HG03039 (cell line): ENCODE data around the gene HAUS5.

Experiments used
- ATAC-seq: cut with Tn5 transposase; IDR thresholded peaks from one replicate; pipeline ENCODE4 v1.9.1; 2021; ENCODE audit warnings: mild to moderate bottlenecking, moderate library complexity; ENCODE audit not compliant: unreplicated experiment

Gene HAUS5

GRCh38 chr19:35607661-35608060 lies 4.9 kb upstream of the HAUS5 start:
- ATAC-seq, result no peak

DNA sequence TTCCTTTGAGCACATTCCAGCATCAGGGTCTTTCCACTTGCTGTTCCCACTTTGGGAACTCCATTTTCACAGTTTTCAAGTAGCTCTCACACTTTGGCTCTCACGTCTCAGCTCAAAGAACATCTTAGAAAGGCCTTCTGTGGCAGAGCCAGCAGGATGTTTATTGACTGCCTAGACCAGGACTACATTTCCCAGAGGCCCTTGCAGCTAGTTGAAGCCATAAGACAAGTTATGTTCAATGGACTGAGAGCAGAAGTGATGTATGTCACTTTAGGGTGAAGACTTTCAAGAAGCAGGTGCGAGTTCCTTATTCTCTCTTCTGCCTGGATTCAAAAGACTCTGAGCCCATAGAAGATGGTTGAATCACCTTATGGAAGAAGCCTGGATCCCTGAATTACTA lies 4.3 kb upstream of the HAUS5 start:
- no peak for ATAC-seq

DNA sequence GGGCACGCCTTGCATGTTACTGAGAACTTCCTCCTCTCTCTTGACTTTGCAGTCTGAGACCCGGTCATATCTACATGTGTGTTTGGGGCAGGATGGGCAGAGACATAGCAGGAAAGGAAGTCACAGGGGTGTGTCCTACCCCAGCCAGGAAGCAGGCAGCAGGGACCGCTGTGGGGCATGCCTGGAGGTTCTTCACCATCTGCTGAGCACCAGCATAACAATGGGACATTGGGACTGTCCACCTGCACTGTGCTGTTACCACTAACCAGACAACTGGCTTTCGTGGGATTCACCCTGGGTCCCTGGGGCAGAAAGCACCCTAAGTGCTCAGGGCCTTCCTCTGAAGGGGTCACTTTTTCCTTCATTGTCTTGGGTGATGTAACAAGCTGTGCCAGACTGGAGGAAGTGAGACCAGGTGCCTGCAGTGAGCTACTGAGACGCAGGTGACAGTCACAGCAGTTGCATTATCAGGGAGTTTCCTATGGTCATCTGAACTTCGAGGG lies 2.6 kb upstream of the HAUS5 start:
- ATAC-seq, result no peak

DNA sequence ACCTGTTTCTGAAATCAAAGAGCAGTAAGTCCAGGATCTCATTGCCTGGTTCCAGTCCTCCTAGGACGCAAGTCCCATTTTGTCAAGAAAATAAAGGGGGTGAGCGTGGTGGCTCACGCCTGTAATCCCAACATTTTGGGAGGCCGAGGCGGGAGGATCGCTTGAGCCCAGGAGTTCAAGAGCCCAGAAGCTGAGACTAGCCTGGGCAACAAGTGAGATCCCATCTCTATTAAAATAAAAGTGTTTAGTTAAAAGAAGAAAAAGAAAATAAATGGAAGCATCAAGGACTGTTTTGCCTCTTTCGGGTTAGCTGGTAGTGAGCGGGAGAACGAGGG lies 344 bp upstream of the HAUS5 start:
- no peak for ATAC-seq

- ATAC-seq, result no peak
Observed at GRCh38 chr19:35613574-35613973, 1.0 kb downstream of the HAUS5 start.

DNA sequence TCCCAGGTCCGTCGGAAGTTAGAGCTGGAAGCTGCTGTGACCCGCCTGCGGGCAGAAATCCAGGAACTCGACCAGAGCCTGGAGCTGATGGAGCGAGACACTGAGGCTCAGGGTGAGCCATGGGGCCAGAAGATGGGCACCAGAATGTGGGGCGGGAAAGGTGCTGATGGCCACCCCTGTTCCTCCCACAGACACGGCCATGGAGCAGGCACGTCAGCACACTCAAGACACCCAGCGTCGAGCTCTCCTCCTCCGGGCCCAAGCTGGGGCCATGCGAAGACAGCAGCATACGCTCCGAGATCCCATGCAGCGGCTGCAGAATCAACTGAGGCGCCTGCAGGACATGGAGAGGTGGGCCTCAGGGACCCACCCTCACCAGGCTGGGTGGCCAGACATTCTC lies 2.5 kb downstream of the HAUS5 start:
- no peak for ATAC-seq

DNA sequence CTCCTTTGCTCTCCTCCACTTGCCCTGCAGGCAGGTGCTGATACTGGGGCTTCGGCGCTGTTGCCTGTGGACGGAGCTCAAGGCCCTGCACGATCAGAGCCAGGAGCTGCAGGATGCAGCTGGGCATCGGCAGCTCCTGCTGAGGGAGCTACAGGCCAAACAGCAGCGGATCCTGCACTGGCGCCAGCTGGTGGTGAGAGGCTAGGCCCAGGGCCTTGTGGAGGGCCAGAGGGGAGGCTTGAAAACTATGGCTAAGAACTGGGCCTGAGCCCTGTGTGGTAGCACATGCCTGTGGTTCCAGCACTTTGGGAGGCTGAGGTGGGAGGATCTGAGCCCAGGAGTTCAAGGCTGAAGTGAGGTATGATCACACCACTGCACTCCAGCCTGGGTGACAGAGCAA lies 6.3 kb downstream of the HAUS5 start:
- no peak for ATAC-seq

DNA sequence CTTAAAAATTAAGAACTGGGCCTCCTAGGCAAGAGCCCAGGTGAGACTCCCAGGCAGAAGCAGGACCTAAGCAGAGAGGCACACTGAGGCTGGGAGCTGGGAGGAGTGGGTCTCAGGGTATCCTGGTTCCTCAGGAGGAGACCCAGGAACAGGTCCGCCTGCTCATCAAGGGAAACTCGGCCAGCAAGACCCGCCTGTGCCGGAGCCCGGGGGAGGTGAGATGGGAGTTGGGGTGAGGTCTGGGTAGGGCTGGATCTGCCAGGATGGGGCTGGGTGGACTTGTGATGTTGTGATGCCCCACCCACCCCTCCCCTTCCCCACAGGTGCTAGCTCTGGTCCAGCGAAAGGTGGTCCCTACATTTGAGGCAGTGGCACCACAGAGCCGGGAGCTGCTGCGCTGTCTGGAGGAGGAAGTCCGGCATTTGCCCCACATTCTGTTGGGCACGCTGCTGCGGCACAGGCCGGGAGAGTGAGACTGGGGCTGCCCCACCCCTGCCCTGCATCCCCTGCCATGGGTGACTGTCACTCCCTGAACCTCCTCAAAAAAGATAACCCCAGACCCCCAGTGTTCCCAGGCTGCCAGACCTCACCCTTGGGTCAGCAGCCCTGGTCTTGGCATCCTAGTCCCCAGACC lies 6.9 kb downstream of the HAUS5 start:
- no peak for ATAC-seq

- ATAC-seq, result no peak
Observed at GRCh38 chr19:35620001-35620400, 7.5 kb downstream of the HAUS5 start.

GRCh38 chr19:35621708-35622107 lies 9.2 kb downstream of the HAUS5 start:
- ATAC-seq, result no peak

DNA sequence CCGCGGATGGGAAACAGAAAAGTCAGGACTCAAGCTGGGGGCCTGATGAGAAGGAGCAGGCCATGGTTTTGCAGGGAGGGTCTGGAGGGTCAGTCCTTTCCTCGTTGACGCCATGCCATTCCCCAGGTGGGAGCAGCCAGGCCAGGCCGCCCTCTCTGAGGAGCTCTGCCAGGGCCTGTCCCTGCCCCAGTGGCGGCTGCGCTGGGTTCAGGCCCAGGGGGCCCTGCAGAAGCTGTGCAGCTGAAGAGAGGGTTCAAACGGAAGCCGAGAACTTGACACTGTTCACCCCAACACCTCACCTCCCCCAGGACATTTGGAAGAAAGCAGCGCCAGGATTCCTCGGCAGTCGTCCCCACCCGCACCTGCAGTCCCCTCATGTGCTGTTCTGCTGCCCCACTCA lies 10.2 kb downstream of the HAUS5 start:
- no peak for ATAC-seq

DNA sequence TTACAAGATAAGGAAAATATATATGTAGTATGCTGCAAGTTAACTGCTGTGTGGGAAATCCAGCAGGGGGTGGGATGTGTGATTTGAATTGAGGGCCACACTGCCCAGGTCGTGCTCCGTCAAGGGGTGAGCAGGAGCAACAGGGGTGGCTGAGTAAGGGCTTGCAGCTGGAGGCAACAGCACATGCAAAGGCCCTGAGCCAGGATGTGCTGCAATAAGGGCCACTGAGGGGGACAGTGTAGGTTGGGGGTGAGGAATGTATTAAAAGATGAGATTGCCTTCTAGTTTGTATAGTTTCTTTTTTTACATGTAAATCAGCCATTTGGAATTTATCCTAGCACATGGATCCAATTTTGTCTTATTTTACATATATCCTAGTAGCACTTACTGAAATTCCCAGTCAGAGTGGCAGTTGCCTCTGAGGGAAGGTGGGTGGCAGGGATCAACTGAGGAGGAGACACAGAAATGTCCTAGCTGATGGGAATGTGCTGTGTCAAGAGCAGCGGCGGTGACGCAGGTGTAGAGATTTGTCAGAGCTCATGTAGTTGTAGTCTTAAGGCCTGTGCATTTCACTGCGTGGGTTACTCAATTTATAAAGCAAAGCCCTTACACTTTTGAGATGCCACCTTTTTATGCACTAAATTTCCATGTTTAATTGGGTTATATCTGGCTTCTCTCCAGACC lies 10.9 kb downstream of the HAUS5 start:
- no peak for ATAC-seq

- no peak for ATAC-seq
Observed at GRCh38 chr19:35628264-35628564, 15.7 kb downstream of the HAUS5 start.

GRCh38 chr19:35628565-35629331 lies 16.2 kb downstream of the HAUS5 start, which contains the start of gene RBM42:
Gene RBM42, plus strand, starts transcription at chr19:35629036. Its CDS starts 118 bp downstream, at chr19:35629154.
- peak; percentile 92 for ATAC-seq

DNA sequence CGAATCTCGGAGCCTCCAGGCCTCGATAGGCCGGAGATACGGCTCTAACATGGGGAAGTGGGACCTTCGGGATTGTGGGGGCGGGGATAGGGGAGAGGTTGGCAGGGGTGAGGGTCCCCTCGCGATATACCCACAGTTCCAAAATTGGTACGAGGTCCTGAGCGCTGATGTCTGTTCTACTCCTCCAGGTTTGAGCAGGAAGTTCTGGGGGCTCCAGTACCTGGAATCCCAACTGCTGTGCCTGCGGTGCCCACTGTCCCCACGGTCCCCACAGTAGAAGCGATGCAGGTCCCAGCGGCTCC lies 16.7 kb downstream of the HAUS5 start:
- no peak for ATAC-seq

GRCh38 chr19:35633727-35634440 lies 21.3 kb downstream of the HAUS5 start:
- ATAC-seq, result no peak

GRCh38 chr19:35636651-35637050 lies 24.1 kb downstream of the HAUS5 start:
- no peak for ATAC-seq

DNA sequence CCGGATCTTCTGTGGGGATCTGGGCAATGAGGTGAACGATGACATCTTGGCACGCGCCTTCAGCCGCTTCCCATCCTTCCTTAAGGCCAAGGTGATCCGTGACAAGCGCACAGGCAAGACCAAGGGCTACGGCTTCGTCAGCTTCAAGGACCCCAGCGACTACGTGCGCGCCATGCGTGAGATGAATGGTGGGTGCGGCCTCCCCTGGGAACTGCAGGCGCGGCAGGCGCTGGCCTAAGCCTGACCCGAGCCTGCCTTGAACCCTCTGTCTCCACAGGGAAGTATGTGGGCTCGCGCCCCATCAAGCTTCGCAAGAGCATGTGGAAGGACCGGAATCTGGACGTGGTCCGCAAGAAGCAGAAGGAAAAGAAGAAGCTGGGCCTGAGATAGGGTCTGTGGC lies 24.6 kb downstream of the HAUS5 start:
- ATAC-seq, result no peak

GRCh38 chr19:35639321-35639639 lies 26.7 kb downstream of the HAUS5 start:
- ATAC-seq, result no peak

GRCh38 chr19:35639863-35640262 lies 27.3 kb downstream of the HAUS5 start:
- no peak for ATAC-seq

- no peak for ATAC-seq
Observed at GRCh38 chr19:35641515-35642151, 29.1 kb downstream of the HAUS5 start, which contains the start of gene ETV2. Gene ETV2, plus strand, starts transcription at chr19:35641745. Its CDS starts 716 bp downstream, at chr19:35642461.
